SK-N-MC (cell line): ENCODE data around the gene NR2F1-AS1.

Experiments used
- EZH2 ChIP-seq: fragments of 200-600 bp; sonication (generic); IDR thresholded peaks from one replicate; pipeline ENCODE4 v1.6.1; 2017; ENCODE audit warnings: antibody characterized with exemption
- FOXP2 ChIP-seq: optimal IDR thresholded peaks from 2 replicates; pipeline ENCODE3; 2011; ENCODE audit warnings: mild to moderate bottlenecking, moderate library complexity; ENCODE audit not compliant: insufficient read depth; ENCODE audit errors: extremely low read length, control extremely low read depth
- POLR2AphosphoS5 ChIP-seq: IDR thresholded peaks from 2 replicates; pipeline ENCODE4 v1.6.1; 2012; ENCODE audit warnings: mild to moderate bottlenecking, low read depth, low read length, borderline replicate concordance

GRCh38 chr5:93612855-93613243, 31.8 kb upstream of the NR2F1-AS1 start:
- TF ChIP-seq POLR2AphosphoS5 (no peak), EZH2 (no peak), FOXP2 (no peak)
